Heart left ventricle (tissue), 13 donors: Measurements from ENCODE around the gene SLC16A8.

Experiments
- CTCF ChIP-seq, 12 donors: fragments of 200-600 bp; sonication (generic) in 4 of 12; IDR thresholded peaks; one replicate each; pipeline versions ENCODE4 v1.5.0 to v1.8.0; 2018 to 2022; ENCODE audit warnings: antibody characterized with exemption in 12 of 12, mild to moderate bottlenecking in 5 of 12
- POLR2A ChIP-seq, 2 donors: fragments of 450-650 bp; IDR thresholded peaks; one replicate each; pipeline ENCODE4 v1.6.1; 2017; ENCODE audit warnings: antibody characterized with exemption in 2 of 2, mild to moderate bottlenecking in 2 of 2, moderate library complexity in 2 of 2
- donor health status: ischemic (EF 13 %, LVEDD 7.1; RV severe dilation, severe dysfunction).
- donor health status: DM: no; HTN: yes; CAD: no.
- donor health status: DM: no; HTN: no; CAD: no.
- donor health status: ischemic (EF 25% LVEDD 6.9; RV normal size, moderate dysfunction).
- donor health status: ischemic (EF 25% LVEDD 5.7; RV mildly dilated, moderate dysfunction).
- donor health status: ischemic (EF 35%, LVEDD 5.7; RV mildly dilated, moderate dysfunction).
- donor health status: nonischemic (EF 11% LVEDD 7.7; RV severe dilation, severe dysfunction).
- donor health status: DM: yes; HTN: yes; CAD: no.
- donor health status: PGD.
- donor health status: ischemic (EF 29% LVEDD 5.4; RV normal size, mild dysfunction).
- donor health status: nonischemic (EF 23%, LVEDD 6.1; RV moderate dilation, normal function).

GRCh38 chr22:38125038-38125610, 41.1 kb upstream of the SLC16A8 start:
- no peak for TF ChIP-seq POLR2A (IDR thresholded peaks at IDR 0.05)
- TF ChIP-seq CTCF (IDR thresholded peaks at IDR 0.05): no peak
